ENCODE results near the gene CBLN3.

GRCh38 chr14:24426912-24427536, 2.4 kb downstream of the CBLN3 start:
- TF ChIP-seq CTCF (IDR thresholded peaks at IDR 0.05) (no peak), POLR2A (IDR thresholded peaks at IDR 0.05; ENCODE audit: low read length) (no peak), REST (IDR thresholded peaks at IDR 0.05) (no peak), MAX (IDR thresholded peaks at IDR 0.05) (no peak), RFX5 (IDR thresholded peaks at IDR 0.05) (no peak), E2F6 (IDR thresholded peaks at IDR 0.05; ENCODE audit: borderline replicate concordance, low read depth) (no peak), PBX3 (IDR thresholded peaks at IDR 0.05) (no peak), CBX8 (IDR thresholded peaks at IDR 0.05) (no peak), HEYL (CRISPR knock-in tag; IDR thresholded peaks at IDR 0.05) (no peak), RCOR1 (IDR thresholded peaks at IDR 0.05; ENCODE audit: low read depth, low read length) (no peak), ZFP36 (IDR thresholded peaks at IDR 0.05; ENCODE audit: borderline replicate concordance, partially characterized antibody) (no peak), HOXB13 (CRISPR knock-in tag; IDR thresholded peaks at IDR 0.05; ENCODE audit: low read depth) (no peak), JUN (IDR thresholded peaks at IDR 0.05) (no peak), KDM1A (IDR thresholded peaks at IDR 0.05; ENCODE audit: low read depth) (no peak)

Data from A549 (cell line).